Measurements from ENCODE around the gene TTC23L.

DNA sequence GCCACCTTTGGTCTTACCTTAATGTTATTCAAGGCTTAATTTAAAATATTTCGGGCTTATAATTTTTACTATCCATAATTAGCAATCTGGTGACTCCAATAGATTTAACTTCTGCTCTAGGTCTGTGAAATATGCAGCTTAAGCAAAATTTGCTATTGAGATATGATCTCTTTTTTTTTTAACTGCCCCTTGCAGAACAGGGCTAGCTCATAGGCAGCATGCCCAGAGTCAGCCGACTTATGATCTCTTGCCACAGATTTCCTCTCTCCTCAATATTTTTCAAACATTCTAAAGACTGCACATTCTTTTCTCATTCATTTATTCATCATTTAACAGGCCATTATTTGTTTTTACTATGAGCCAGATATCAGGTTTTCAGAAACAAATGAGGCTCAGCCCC, 4.5 kb downstream of the TTC23L start:
- TF ChIP-seq, protein P1, sequence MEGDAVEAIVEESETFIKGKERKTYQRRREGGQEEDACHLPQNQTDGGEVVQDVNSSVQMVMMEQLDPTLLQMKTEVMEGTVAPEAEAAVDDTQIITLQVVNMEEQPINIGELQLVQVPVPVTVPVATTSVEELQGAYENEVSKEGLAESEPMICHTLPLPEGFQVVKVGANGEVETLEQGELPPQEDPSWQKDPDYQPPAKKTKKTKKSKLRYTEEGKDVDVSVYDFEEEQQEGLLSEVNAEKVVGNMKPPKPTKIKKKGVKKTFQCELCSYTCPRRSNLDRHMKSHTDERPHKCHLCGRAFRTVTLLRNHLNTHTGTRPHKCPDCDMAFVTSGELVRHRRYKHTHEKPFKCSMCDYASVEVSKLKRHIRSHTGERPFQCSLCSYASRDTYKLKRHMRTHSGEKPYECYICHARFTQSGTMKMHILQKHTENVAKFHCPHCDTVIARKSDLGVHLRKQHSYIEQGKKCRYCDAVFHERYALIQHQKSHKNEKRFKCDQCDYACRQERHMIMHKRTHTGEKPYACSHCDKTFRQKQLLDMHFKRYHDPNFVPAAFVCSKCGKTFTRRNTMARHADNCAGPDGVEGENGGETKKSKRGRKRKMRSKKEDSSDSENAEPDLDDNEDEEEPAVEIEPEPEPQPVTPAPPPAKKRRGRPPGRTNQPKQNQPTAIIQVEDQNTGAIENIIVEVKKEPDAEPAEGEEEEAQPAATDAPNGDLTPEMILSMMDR (IDR thresholded peaks at IDR 0.05; ENCODE audit: low read depth, low read length): no peak
- TF ChIP-seq EZH2phosphoT487 (IDR thresholded peaks at IDR 0.05; ENCODE audit: low read depth): no peak
